Body of pancreas (tissue), 4 donors: ENCODE data around the gene ASIC3.

ENCODE experiments used
- POLR2A ChIP-seq, 3 donors: fragments of 450-650 bp; IDR thresholded peaks; one replicate each; pipeline ENCODE4 v1.6.1; 2016; ENCODE audit warnings: antibody characterized with exemption in 3 of 3, mild to moderate bottlenecking in 2 of 3
- TF ChIP-seq, protein P1 (sequence below), 7 experiments: fragments of 450-650 bp in 4 of 7; fragments of 200-600 bp in 3 of 7; sonication (generic) in 3 of 7; IDR thresholded peaks; one replicate each; pipeline ENCODE4 v1.5.1; 2016 to 2019; ENCODE audit warnings: antibody characterized with exemption in 7 of 7

DNA sequence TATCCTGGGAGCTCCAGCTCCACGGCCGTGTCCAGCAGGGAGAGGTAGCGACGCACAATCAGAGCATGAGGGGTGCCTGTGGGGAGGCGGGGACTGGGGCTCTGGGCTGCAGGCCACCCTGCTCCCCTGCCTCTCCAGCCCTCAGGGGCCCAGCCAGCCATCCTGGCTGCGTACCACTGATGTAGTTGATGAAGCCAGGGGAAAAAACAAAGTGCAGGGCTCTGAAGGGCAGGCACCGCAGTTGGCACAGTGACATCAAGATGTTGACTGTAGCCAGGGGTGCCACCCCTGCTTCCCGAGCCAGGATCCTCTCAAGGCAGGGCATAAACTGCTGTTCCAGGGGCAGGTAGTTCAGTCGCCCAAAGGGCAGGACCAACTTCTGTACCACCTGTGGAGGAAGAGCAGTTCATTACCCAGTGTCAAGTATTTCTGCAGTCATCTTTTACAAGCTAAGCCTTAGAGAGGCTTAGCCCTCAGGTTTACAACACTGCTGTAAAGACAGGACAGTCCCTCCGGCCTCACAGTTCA, 29.4 kb downstream of the ASIC3 start:
- TF ChIP-seq, protein P1, sequence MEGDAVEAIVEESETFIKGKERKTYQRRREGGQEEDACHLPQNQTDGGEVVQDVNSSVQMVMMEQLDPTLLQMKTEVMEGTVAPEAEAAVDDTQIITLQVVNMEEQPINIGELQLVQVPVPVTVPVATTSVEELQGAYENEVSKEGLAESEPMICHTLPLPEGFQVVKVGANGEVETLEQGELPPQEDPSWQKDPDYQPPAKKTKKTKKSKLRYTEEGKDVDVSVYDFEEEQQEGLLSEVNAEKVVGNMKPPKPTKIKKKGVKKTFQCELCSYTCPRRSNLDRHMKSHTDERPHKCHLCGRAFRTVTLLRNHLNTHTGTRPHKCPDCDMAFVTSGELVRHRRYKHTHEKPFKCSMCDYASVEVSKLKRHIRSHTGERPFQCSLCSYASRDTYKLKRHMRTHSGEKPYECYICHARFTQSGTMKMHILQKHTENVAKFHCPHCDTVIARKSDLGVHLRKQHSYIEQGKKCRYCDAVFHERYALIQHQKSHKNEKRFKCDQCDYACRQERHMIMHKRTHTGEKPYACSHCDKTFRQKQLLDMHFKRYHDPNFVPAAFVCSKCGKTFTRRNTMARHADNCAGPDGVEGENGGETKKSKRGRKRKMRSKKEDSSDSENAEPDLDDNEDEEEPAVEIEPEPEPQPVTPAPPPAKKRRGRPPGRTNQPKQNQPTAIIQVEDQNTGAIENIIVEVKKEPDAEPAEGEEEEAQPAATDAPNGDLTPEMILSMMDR (IDR thresholded peaks at IDR 0.05), result no peak
- no peak for TF ChIP-seq POLR2A (IDR thresholded peaks at IDR 0.05)
